B cell (primary cell): ENCODE results near the gene RRP36. TPM values are rescaled to one million over a fixed set of nuclear protein-coding genes. Genes with fewer than 3 reads are reported as not detected.

Source experiments
- ATAC-seq: fragments of 200-7000 bp; cut with Tn5 transposase; one replicate; pipeline ENCODE4 v1.10.0; 2021; ENCODE audit warnings: low read depth, mild to moderate bottlenecking, moderate number of reproducible peaks, moderate library complexity
- CTCF ChIA-PET: fragments of 350-600 bp; sonication (Branson Sonifier 250); formaldehyde crosslinking; loops from one replicate; lab custom pipeline; 2021; ENCODE audit warnings: antibody characterized with exemption, inconsistent platforms; lab: Charles Lee
- POLR2A ChIA-PET: fragments of 350-600 bp; sonication (Branson Sonifier 250); formaldehyde crosslinking; loops from one replicate; lab custom pipeline; 2021; ENCODE audit warnings: antibody characterized with exemption; lab: Charles Lee
- DNase-seq: peaks from one replicate; pipeline ENCODE4 v3.0.0; 2013
- H2AFZ ChIP-seq: 2 replicates; pipeline ENCODE4 v1.6.1; 2012; ENCODE audit warnings: mild to moderate bottlenecking, low read depth, low read length; ENCODE audit not compliant: insufficient read depth, poor library complexity, severe bottlenecking
- H3K27ac ChIP-seq, 2 donors: 1 replicate in 1 of 2; 2 replicates in 1 of 2; pipeline ENCODE4 v1.5.1; 2012 to 2013; ENCODE audit warnings: low read length in 2 of 2, mild to moderate bottlenecking in 2 of 2, moderate library complexity in 1 of 2
- H3K27me3 ChIP-seq, 4 experiments: fragments of 200-600 bp in 1 of 4; sonication (generic) in 1 of 4; replicated peaks in 1 of 4; 1 replicate in 2 of 4; 2 replicates in 2 of 4; pipeline versions ENCODE4 v1.6.1 to v1.7.0; 2013 to 2016; ENCODE audit warnings: low read length in 3 of 4, mild to moderate bottlenecking in 2 of 4, mixed read lengths in 1 of 4, moderate library complexity in 1 of 4; ENCODE audit not compliant: insufficient read depth in 4 of 4, control insufficient read depth in 3 of 4; ENCODE audit errors: control extremely low read depth in 1 of 4
- H3K36me3 ChIP-seq, 2 experiments: replicated peaks in 1 of 2; 1 replicate in 1 of 2; 2 replicates in 1 of 2; pipeline versions ENCODE4 v1.6.1 to v1.7.1; 2013; ENCODE audit warnings: low read length in 1 of 2; ENCODE audit not compliant: insufficient read depth in 2 of 2, control insufficient read depth in 1 of 2; ENCODE audit errors: control extremely low read depth in 1 of 2, extremely low read depth in 1 of 2
- H3K4me1 ChIP-seq, 2 donors: fragments of 200-600 bp in 1 of 2; sonication (generic) in 1 of 2; 1 replicate in 1 of 2; 2 replicates in 1 of 2; pipeline versions ENCODE4 v1.5.1 to v1.6.1; 2013 to 2017; ENCODE audit warnings: low read length in 2 of 2; ENCODE audit not compliant: control insufficient read depth in 2 of 2, insufficient read depth in 2 of 2
- H3K4me2 ChIP-seq: replicated peaks from 2 replicates; pipeline ENCODE3; 2012; ENCODE audit warnings: mild to moderate bottlenecking, low read depth, low read length; ENCODE audit not compliant: poor library complexity, severe bottlenecking
- H3K4me3 ChIP-seq, 5 experiments: fragments of 200-600 bp in 1 of 5; sonication (generic) in 1 of 5; 1 replicate in 3 of 5; 2 replicates in 2 of 5; pipeline versions ENCODE4 v1.5.1 to v1.7.0; 2011 to 2016; ENCODE audit warnings: low read length in 4 of 5, mild to moderate bottlenecking in 4 of 5, low read depth in 2 of 5, control low read depth in 1 of 5, moderate library complexity in 1 of 5; ENCODE audit not compliant: insufficient read depth in 1 of 5; ENCODE audit errors: control extremely low read depth in 1 of 5, extremely low read depth in 1 of 5
- H3K79me2 ChIP-seq: fragments of 200-600 bp; sonication (generic); one replicate; pipeline ENCODE4 v1.6.0; 2016; ENCODE audit warnings: low read length; ENCODE audit not compliant: control insufficient read depth, insufficient read depth
- H3K9ac ChIP-seq: fragments of 200-600 bp; sonication (generic); 2 replicates; pipeline ENCODE4 v1.6.1; 2017; ENCODE audit warnings: mild to moderate bottlenecking, low read length, moderate library complexity
- H3K9me3 ChIP-seq, 3 donors: one replicate each; pipeline versions ENCODE4 v1.6.1 to v1.7.1; 2013; ENCODE audit warnings: low read length in 2 of 3; ENCODE audit not compliant: control insufficient read depth in 2 of 3, insufficient read depth in 1 of 3; ENCODE audit errors: control extremely low read depth in 1 of 3
- H4K20me1 ChIP-seq: 2 replicates; pipeline ENCODE4 v1.6.0; 2012; ENCODE audit warnings: mild to moderate bottlenecking, low read length; ENCODE audit not compliant: insufficient read depth, control insufficient read depth, poor library complexity, severe bottlenecking
- H3K27ac Mint-ChIP-seq: one replicate; pipeline ENCODE4 v1.8.0; 2021; ENCODE audit warnings: mixed read lengths
- H3K27me3 Mint-ChIP-seq: one replicate; pipeline ENCODE4 v1.8.0; 2021; ENCODE audit warnings: mixed read lengths
- H3K4me1 Mint-ChIP-seq: one replicate; pipeline ENCODE4 v1.8.0; 2021; ENCODE audit warnings: mixed read lengths
- H3K4me3 Mint-ChIP-seq: one replicate; pipeline ENCODE4 v1.8.0; 2021; ENCODE audit warnings: mixed read lengths
- H3K9me3 Mint-ChIP-seq: one replicate; pipeline ENCODE4 v1.8.0; 2022; ENCODE audit warnings: mixed read lengths; ENCODE audit not compliant: insufficient read depth
- CTCF ChIP-seq: fragments of 200-600 bp; IDR thresholded peaks from one replicate; pipeline ENCODE4 v1.8.0; 2022; ENCODE audit warnings: antibody characterized with exemption, mild to moderate bottlenecking
- EZH2 ChIP-seq: IDR thresholded peaks from 2 replicates; pipeline ENCODE4 v1.6.1; 2012; ENCODE audit warnings: borderline replicate concordance, low read depth, mild to moderate bottlenecking, moderate library complexity, low read length; ENCODE audit not compliant: insufficient read depth, poor library complexity, severe bottlenecking
- WGBS: methylation state at CpG from one replicate; pipeline ENCODE4 v1.1.5; 2013; ENCODE audit warnings: missing lambda C conversion rate; ENCODE audit not compliant: insufficient coverage; 5-methylcytosine and 5-hydroxymethylcytosine counted together
- intact Hi-C: fragments of 100-400 bp; cut with micrococcal nuclease; formaldehyde crosslinking; loops from one replicate; pipeline ENCODE4 v1.10.0; 2022
- polyA plus RNA-seq: library from polyadenylated mRNA; depleted of rRNA; stranded (reverse); fragments of >200 nt; gene quantifications from 2 replicates; pipeline ENCODE4 v1.2.3, GENCODE V29; 2012
- total RNA-seq, 2 donors: library from RNA; stranded (reverse); fragments of 120-200 nt in 1 of 2; gene quantifications; 1 replicate in 1 of 2; 2 replicates in 1 of 2; pipeline versions ENCODE4 v1.2.3 to v1.2.4, GENCODE V29; 2013 to 2022

Gene RRP36
- total and polyA plus RNA-seq, 2 donors (not counting 1 experiment from before 2014, with no cell fraction given) = 22.8 to 46.2 TPM

GRCh38 chr6:42978839-42979522 is 42.4 kb upstream of the RRP36 start, which contains the start of gene PEX6:
PEX6 (minus strand) TSS chr6:42979181; CDS start chr6:42979150, 31 bp downstream.
- Histone ChIP-seq H3K9me3 (no peaks in the 10 kb centered on the region), H3K9ac (peak within 1 kb of the TSS; percentile 86), H3K36me3 (peaks cover 0 to 8% of the 10 kb centered on the region in 2 experiments), H3K27me3 (no peaks in the 10 kb centered on the region), H4K20me1 (no peaks in the 10 kb centered on the region), H3K4me1 (peaks cover 19 to 30% of the 10 kb centered on the region in 2 donors), H3K4me3 (peak within 1 kb of the TSS; percentile 71 to 88 (median 80)), H2AFZ (peak within 1 kb of the TSS; percentile 82), H3K79me2 (peaks cover 58% of the 10 kb centered on the region), H3K27ac (peak within 1 kb of the TSS; percentile 73 to 85), H3K4me2 (peak within 1 kb of the TSS; percentile 82)
- Mint-ChIP-seq H3K4me1 (peaks cover 38% of the 10 kb centered on the region), H3K27ac (peak within 1 kb of the TSS; percentile 98), H3K4me3 (peak within 1 kb of the TSS; percentile 98), H3K27me3 (no peaks in the 10 kb centered on the region), H3K9me3 (no peaks in the 10 kb centered on the region)
- POLR2A ChIA-PET = interaction anchor here (0.5 to 4.0 kb wide), 6 partner anchors 17 to 99 kb away, joined by 3 to 53 read pairs (median 4); partner anchors contain the start of genes CNPY3, KLC4, KLHDC3 and MEA1
- intact Hi-C loops = loop anchor here (1.0 to 2.0 kb wide), 5 partner anchors 18 to 195 kb away; partner anchors contain the start of genes CNPY3, GNMT, KLC4 and MEA1
- peak; percentile 95 for DNase-seq
- peak; percentile 94 for ATAC-seq
- CTCF ChIA-PET = interaction anchor here (0.7 to 2.7 kb wide), 5 partner anchors 47 to 531 kb away, joined by 3 to 6 read pairs (median 3); partner anchors contain the start of gene LRRC73
- WGBS = under 1% methylated on average over 58 of the region's 59 CpGs
- TF ChIP-seq CTCF = no peak
- TF ChIP-seq EZH2 = no peak
